ENCODE results near the gene PCDHA12.
"Not testable (repeated sequence)": the region's sequence is repeated elsewhere in the genome, so short reads cannot be mapped to it uniquely, and the experiment has no call there.

The PCDHA12 gene

DNA sequence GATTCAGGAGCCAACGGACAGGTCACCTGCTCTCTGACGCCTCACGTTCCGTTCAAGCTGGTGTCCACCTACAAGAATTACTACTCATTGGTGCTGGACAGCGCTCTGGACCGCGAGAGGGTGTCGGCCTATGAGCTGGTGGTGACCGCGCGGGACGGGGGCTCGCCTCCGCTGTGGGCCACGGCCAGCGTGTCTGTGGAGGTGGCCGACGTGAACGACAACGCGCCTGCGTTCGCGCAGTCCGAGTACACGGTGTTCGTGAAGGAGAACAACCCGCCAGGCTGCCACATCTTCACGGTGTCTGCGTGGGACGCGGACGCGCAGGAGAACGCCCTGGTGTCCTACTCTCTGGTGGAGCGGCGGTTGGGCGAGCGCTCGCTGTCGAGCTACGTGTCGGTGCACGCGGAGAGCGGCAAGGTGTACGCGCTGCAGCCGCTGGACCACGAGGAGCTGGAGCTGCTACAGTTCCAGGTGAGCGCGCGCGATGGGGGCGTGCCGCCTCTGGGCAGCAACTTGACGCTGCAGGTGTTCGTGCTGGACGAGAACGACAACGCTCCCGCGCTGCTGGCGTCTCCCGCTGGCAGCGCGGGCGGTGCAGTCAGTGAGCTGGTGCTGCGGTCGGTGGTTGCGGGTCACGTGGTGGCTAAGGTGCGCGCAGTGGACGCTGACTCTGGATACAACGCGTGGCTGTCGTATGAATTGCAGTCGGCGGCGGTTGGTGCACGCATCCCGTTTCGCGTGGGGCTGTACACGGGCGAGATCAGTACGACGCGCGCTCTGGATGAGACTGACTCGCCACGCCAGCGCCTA is 17.7 kb upstream of the PCDHA12 start:
- DNase-seq = no peak

DNA sequence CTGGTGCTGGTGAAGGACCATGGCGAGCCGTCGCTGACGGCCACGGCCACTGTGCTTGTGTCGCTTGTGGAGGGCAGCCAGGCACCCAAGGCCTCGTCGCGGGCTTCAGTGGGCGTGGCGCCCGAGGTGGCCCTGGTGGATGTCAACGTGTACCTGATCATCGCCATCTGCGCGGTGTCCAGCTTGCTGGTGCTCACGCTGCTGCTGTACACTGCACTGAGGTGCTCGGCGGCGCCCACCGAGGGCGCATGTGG is 17.2 kb upstream of the PCDHA12 start:
- DNase-seq = no peak

DNA sequence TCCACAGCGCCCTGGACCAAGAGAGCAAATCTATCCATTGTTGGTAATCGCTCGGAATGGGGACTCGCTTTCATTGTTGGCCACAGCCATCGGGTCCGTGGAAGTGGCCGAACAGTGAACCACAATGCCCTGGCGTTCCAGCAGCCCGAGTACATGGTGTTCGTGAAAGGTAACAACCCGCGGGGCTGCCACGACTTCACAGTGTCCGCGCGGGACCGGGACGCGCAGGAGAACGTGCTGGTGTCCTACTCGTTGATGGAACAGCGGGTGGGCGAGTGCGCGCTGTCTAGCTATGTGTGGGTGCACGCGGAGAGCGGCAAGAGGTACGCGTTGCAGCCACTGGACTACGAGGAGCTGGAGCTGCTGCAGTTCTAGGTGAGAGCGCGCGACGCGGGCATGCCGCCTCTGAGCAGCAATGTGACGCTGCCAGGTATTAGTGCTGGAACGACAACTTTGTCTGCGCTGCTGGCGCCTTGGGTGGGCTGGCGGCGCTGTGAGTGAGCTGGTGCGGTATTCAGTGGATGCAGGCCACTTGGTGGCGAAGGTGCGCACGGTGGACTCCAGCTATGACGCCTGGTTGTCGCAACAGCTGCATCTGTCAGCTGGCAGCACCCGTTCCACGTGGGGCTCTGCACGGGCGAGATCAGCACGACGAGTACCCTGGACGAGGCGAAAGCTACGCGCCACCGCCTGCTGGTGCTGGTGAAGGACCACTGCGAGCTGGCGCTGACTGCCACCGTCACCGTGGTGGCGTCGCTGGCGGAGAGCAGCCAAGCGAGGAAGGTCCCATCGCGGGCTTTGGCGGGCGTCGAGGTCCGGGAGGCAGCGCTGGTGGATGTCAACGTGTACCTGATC is 12.4 kb upstream of the PCDHA12 start:
- no peak for DNase-seq

DNA sequence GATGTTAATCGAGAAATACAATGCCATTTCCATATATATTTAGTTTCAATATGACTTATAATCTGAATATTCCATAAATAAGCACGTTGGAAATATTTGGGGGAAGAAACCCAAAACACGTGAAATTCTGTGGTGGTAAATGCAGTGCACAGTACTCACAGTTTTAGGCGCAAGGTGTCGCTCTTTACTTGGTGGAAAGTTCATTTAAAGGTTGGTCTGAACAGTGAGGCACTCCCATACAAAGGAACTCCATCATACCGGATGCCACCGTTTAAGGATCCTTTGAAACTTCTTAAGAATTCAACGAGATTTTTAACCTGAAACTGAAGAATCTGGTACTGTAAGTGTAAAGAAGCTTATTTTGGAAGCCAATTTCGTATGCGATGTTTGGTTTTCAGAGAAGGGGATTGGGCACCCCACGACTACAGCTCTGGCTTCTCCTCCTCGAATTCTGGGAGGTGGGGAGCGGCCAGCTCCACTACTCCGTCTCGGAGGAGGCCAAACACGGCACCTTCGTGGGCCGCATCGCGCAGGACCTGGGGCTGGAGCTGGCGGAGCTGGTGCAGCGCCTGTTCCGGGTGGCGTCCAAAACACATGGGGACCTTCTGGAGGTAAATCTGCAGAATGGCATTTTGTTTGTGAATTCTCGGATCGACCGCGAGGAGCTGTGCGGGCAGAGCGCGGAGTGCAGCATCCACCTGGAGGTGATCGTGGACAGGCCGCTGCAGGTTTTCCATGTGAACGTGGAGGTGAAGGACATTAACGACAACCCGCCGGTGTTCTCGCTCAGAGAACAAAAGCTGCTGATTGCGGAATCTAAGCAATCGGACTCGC is 6.2 kb upstream of the PCDHA12 start, which contains the start of gene PCDHA11:
TSS of gene PCDHA11 (plus strand) at position 237 of the 834 bp plus-strand sequence. CDS start at position 384, 147 bp downstream.
- no peak for DNase-seq

DNA sequence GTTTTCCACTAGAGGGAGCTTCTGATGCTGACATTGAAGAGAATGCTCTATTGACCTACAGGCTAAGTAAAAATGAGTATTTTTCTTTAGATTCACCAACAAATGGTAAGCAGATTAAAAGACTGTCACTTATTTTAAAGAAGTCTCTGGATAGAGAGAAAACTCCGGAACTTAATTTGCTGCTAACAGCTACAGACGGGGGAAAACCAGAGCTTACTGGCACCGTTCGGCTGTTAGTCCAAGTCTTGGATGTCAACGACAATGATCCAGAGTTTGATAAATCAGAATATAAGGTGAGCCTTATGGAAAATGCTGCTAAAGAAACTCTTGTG is 5.6 kb upstream of the PCDHA12 start:
- DNase-seq = no peak

DNA sequence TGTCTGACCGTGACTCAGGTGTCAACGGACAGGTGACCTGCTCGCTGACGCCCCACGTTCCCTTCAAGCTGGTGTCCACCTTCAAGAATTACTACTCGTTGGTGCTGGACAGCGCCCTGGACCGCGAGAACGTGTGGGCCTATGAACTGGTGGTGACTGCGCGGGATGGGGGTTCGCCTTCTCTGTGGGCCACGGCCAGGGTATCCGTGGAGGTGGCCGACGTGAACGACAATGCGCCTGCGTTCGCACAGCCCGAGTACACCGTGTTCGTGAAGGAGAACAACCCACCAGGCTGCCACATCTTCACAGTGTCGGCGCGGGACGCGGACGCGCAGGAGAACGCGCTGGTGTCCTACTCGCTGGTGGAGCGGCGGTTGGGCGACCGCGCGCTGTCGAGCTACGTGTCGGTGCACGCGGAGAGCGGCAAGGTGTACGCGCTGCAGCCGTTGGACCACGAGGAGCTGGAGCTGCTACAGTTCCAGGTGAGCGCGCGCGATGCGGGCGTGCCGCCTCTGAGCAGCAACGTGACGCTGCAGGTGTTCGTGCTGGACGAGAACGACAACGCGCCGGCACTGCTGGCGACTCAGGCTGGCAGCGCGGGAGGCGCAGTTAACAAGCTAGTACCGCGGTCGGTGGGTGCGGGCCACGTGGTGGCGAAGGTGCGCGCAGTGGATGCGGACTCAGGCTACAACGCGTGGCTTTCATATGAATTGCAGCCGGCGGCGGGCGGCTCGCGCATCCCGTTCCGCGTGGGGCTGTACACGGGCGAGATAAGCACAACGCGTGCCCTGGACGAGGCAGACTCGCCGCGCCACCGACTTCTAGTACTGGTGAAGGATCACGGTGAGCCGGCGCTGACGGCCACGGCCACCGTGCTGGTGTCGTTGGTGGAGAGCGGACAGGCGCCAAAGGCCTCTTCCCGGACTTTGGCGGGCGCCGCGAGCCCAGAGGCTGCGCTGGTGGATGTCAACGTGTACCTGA is 4.6 kb upstream of the PCDHA12 start:
- no peak for DNase-seq

DNA sequence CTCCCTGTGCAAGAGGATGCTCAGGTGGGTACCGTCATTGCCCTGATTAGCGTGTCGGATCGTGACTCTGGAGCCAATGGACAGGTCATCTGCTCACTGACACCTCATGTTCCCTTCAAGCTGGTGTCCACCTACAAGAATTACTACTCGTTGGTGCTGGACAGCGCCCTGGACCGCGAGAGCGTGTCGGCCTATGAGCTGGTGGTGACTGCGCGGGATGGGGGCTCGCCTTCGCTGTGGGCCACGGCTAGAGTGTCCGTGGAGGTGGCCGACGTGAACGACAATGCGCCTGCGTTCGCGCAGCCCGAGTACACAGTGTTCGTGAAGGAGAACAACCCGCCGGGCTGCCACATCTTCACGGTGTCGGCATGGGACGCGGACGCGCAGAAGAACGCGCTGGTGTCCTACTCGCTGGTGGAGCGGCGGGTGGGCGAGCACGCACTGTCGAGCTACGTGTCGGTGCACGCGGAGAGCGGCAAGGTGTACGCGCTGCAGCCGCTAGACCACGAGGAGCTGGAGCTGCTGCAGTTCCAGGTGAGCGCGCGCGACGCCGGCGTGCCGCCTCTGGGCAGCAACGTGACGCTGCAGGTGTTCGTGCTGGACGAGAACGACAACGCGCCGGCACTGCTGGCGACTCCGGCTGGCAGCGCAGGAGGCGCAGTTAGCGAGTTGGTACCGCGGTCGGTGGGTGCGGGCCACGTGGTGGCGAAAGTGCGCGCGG is 1.6 kb downstream of the PCDHA12 start:
- not testable (repeated sequence) for DNase-seq

DNA sequence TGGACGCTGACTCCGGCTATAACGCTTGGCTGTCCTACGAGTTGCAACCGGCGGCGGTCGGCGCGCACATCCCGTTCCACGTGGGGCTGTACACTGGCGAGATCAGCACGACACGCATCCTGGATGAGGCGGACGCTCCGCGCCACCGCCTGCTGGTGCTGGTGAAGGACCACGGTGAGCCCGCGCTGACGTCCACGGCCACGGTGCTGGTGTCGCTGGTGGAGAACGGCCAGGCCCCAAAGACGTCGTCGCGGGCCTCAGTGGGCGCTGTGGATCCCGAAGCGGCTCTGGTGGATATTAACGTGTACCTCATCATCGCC is 2.1 kb downstream of the PCDHA12 start:
- DNase-seq = no peak

DNA sequence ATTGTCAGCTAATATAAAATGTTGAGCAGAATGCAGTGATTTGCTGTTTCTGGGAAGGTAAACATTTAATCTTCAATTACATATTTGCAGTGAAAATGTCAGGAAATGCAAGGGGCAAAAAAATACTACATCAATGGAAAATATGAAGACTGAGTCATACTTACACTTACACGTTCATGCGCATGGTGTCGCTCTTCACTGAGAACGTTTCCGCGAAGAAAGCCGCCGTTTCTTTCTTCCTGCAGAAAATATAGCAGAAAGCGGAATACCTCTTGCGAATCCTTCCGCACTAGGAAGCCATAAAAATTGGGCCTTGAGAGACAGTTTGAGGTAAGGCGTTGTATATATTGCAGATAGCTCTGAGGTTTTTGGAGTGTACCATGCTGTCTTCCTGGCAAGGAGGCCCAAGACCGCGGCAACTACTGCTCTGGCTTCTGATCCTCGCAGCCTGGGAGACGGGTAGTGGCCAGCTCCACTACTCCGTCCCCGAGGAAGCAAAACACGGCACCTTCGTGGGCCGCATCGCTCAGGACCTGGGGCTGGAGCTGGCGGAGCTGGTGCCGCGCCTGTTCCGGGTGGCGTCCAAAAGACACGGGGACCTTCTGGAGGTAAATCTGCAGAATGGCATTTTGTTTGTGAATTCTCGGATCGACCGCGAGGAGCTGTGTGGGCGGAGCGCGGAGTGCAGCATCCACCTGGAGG is 6.9 kb downstream of the PCDHA12 start, which contains the start of gene PCDHA13:
TSS of gene PCDHA13 (plus strand) at position 236 of the 702 bp plus-strand sequence. CDS start at position 381, 145 bp downstream.
- DNase-seq = no peak

DNA sequence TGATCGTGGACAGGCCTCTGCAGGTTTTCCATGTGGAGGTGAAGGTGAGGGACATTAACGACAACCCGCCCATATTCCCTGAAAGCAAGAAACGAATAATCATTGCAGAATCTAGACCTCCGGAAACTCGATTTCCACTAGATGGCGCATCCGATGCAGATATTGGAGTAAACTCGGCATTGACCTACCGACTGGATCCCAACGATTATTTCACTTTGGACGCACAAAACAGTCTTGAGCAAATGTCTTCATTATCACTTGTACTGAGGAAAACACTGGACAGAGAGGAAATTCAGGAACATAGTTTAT is 7.4 kb downstream of the PCDHA12 start:
- no peak for DNase-seq

DNA sequence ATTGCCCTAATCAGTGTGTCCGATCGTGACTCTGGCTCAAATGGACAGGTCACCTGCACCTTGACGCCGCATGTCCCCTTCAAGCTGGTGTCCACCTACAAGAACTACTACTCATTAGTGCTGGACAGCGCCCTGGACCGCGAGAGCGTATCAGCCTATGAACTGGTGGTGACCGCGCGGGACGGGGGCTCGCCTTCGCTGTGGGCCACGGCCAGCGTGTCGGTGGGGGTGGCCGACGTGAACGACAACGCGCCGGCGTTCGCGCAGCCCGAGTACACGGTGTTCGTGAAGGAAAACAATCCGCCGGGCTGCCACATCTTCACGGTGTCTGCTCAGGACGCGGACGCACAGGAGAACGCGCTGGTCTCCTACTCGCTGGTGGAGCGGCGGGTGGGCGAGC is 8.3 kb downstream of the PCDHA12 start:
- DNase-seq = no peak

DNA sequence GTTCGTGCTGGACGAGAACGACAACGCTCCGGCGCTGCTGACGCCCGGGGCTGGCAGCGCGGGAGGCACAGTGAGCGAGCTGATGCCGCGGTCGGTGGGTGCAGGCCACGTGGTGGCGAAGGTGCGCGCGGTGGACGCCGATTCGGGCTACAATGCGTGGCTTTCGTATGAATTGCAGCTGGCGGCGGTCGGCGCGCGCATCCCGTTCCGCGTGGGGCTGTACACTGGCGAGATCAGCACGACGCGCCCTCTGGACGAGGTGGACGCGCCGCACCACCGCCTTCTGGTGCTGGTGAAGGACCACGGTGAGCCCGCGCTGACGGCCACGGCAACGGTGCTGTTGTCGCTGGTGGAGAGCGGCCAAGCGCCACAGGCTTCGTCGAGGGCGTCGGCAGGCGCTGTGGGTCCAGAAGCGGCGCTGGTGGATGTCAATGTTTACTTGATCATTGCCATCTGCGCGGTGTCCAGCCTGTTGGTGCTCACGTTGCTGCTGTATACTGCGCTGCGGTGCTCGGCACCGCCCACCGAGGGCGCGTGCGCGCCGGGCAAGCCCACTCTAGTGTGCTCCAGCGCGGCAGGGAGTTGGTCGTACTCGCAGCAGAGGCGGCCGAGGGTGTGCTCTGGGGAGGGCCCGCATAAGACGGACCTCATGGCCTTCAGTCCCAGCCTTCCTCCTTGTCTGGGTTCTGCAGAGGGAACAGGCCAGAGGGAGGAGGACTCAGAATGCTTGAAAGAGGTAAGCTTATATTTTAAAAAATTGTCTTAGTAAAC is 9.0 kb downstream of the PCDHA12 start:
- no peak for DNase-seq

DNA sequence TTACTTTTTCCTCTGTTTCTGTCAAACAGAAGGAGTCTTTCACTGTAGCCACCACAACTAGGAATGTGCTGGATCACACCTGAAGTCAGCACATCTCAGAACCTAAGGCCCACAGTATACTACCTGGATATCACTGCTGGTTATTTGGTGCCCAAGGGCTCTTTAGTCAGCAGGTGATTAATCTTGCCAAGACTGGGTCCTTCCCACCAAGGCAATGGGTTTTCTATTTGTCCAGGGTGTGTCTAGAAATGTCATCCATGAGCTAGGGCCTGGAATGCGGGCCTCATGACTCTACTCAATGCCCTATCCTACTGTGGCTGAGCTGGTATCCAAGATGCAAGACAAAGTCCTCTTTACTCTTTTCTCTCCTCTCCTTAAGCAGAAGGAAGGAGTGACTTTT is 41.2 kb downstream of the PCDHA12 start:
- no peak for DNase-seq

DNA sequence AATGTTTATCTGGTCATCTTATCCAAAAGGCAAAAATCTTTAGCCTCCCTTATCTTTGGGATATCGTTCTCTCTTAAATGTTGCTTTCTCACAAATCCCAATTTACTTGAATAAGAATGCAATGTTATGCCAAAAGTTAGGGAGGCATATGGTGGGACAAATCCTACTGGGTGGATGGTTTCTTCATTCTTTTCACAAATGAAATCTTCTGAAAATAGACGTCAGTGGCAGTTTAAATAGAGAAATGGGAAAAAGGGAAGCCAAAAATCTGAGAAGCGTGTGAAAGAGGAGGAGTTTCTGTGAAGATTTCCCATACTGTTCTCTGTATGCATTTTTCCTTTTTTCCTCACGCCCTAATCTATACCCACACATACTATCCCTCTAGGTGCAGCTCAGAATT is 48.5 kb downstream of the PCDHA12 start:
- DNase-seq = no peak

DNA sequence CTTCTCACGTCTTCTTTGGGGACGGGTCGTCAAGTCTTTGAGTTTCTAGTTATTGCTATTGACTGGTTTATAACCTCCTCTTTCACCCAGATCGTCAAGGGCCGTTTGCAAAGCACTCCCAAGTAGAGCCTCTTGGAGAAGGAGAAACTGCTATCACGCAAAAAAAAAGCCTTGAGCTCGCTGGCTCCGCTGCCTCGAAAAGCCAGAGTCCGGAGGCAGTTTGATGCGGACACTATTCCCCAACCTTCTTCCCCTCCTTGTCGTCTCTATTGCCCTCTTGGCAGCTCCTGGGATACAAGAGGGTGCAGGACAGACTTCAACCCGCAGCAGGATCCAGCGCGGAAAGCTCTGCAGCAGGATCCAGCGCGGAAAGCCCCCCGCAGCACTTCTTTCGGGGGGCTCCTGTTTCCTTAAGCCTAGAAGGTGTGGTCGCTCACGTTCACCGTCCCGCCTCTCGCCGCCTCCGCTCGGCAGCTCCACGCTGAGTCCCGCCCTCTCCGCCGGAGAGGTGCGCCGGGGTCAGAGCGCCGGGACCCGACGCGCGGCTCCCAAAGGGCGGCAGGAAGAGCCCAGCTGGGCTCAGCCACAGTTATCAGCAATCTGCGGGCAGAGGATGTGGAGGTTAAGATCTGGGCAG is 50.8 kb downstream of the PCDHA12 start, which contains the start of gene PCDHAC1:
TSS of gene PCDHAC1 (plus strand) at position 494 of the 637 bp plus-strand sequence. CDS start 594 bp downstream, outside the sequence.
- no peak for DNase-seq

DNA sequence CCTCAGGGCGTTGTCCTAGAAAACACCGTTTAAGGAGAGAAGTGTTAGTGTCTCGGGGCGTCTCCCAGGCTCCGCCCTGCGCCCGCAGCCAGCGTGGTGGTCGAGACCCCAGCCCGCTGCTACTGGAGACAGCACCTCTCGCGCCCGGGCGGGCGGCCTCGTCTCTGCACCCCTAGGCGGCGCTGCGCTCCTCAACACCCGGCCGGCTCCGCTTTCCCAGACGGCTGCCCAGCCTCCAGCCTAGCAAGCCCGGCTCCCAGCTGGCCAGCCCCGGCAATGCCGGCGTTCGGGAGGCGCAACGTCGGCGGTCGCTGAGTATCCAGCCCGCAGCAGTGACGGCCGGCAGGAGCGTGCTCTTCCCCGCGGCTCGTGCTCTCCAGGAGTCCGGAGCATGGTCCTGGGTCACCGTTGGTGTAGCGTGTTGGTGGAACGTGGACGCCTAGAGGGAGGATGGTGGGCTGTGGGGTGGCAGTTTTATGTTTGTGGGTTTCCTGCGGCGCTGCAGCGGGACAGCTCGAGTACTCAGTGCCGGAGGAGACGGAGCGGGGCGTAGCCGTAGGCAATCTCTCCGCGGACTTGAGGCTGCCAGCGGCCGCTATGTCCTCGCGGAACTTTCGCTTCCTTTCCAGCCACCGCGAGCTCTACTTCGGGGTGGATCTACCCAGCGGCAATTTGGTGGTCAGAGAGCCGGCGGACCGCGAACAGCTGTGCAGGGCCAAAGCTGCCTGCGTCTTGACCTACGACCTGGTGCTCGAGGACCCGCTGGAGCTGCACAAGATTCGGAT is 51.5 kb downstream of the PCDHA12 start:
- no peak for DNase-seq

DNA sequence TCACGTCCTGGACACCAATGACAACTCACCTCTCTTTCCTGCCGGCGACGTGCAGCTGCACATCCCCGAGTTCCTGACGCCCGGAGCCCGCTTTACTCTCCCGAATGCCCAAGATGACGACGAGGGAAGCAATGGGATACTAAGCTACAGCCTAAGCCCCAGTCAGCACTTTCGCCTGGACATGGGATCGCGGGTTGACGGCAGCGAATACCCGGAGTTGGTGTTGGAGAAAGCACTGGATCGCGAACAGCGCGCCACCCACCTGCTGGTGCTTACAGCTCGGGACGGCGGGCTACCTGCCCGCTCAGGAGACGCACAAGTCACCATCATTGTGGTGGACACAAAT is 52.1 kb downstream of the PCDHA12 start:
- DNase-seq = no peak
